Renal pelvis (tissue), 4 donors: ENCODE results near the gene TIMP2. TPM values are rescaled to one million over a fixed set of nuclear protein-coding genes. Genes with fewer than 3 reads are reported as not detected.
A peak's percentile ranks its signal among the peaks of the same experiment; 100 is the strongest.
"Not testable (repeated sequence)": the region's sequence is repeated elsewhere in the genome, so short reads cannot be mapped to it uniquely, and the experiment has no call there.

ENCODE experiments used
- DNase-seq: peaks from one replicate; pipeline ENCODE4 v3.0.0-alpha.2; 2013
- polyA plus RNA-seq, 3 donors: library from polyadenylated mRNA; unstranded; fragments of 120-200 nt; gene quantifications; one replicate each; pipeline ENCODE4 v1.2.1, GENCODE V29; 2013; ENCODE audit not compliant: insufficient read length in 3 of 3

TIMP2 gene
- polyA plus RNA-seq, 3 donors: 115 to 150 (median 132) TPM

GRCh38 chr17:78873519-78874340 is 51.5 kb downstream of the TIMP2 start:
- DNase-seq: no peak

- no peak for DNase-seq
Measured at GRCh38 chr17:78872486-78872885, 52.7 kb downstream of the TIMP2 start.

GRCh38 chr17:78870621-78871020 is 54.6 kb downstream of the TIMP2 start:
- DNase-seq: no peak

GRCh38 chr17:78868391-78868790 is 56.8 kb downstream of the TIMP2 start:
- DNase-seq: no peak

GRCh38 chr17:78867046-78867445 is 58.1 kb downstream of the TIMP2 start:
- DNase-seq: not testable (repeated sequence)

GRCh38 chr17:78865682-78866390 is 59.4 kb downstream of the TIMP2 start:
- DNase-seq: peak; percentile 69

GRCh38 chr17:78864117-78864516 is 61.1 kb downstream of the TIMP2 start:
- DNase-seq: no peak

GRCh38 chr17:78862073-78863023 is 62.8 kb downstream of the TIMP2 start:
- no peak for DNase-seq

GRCh38 chr17:78861229-78861628 is 64.0 kb downstream of the TIMP2 start:
- DNase-seq: no peak

GRCh38 chr17:78859051-78859450 is 66.1 kb downstream of the TIMP2 start:
- DNase-seq: no peak

GRCh38 chr17:78857266-78857665 is 67.9 kb downstream of the TIMP2 start:
- DNase-seq: no peak

- no peak for DNase-seq
Measured at GRCh38 chr17:78855561-78856165, 69.5 kb downstream of the TIMP2 start.

GRCh38 chr17:78854508-78854907 is 70.7 kb downstream of the TIMP2 start:
- DNase-seq: no peak

- DNase-seq: no peak
Measured at GRCh38 chr17:78853926-78854394, 71.2 kb downstream of the TIMP2 start.

GRCh38 chr17:78852709-78853121 is 72.5 kb downstream of the TIMP2 start:
- DNase-seq: no peak

- no peak for DNase-seq
Measured at GRCh38 chr17:78849026-78849425, 76.2 kb downstream of the TIMP2 start.

- no peak for DNase-seq
Measured at GRCh38 chr17:78847052-78847451, 78.1 kb downstream of the TIMP2 start.

GRCh38 chr17:78844301-78845005 is 80.7 kb downstream of the TIMP2 start:
- DNase-seq: no peak

GRCh38 chr17:78842881-78843565 is 82.2 kb downstream of the TIMP2 start:
- peak; percentile 17 for DNase-seq
